ENCODE measurements around the gene GABBR2. TPM values are rescaled to one million over a fixed set of nuclear protein-coding genes. Genes with fewer than 3 reads are reported as not detected.

GABBR2 gene
- total RNA-seq, 6 experiments from 2014 or later = not detected

- WGBS (ENCODE audit: insufficient coverage, low coverage, low lambda C conversion rate, missing lambda C conversion rate) = 71% methylated on average over 1 of the region's 6 CpGs
Measured at GRCh38 chr9:98612061-98612752, 96.5 kb downstream of the GABBR2 start.

GRCh38 chr9:98611319-98611718 lies 97.4 kb downstream of the GABBR2 start:
- 76% methylated on average over 2 of the region's 2 CpGs for WGBS (ENCODE audit: insufficient coverage, low coverage, low lambda C conversion rate, missing lambda C conversion rate)
- no peak for ATAC-seq

More at GRCh38 chr9:98612061-98612752, 96.5 kb downstream of the GABBR2 start:
- Histone ChIP-seq H3K36me3 (no peaks in the 10 kb centered on the region), H3K4me3 (no peak overlapping the region), H3K27me3 (no peaks in the 10 kb centered on the region), H3K4me1 (peaks cover 0 to 9% (median 0%) of the 10 kb centered on the region in 4 donors), H3K27ac (no peak overlapping the region), H3K9me3 (no peaks in the 10 kb centered on the region)
- TF ChIP-seq CTCF (IDR thresholded peaks at IDR 0.05) = no peak
- no peak for TF ChIP-seq POLR2A (IDR thresholded peaks at IDR 0.05)
- intact Hi-C loops (cut with DNase I) = no loop called here
- ATAC-seq = no peak
- DNase-seq = no peak

GRCh38 chr9:98610711-98611110 lies 98.0 kb downstream of the GABBR2 start:
- Histone ChIP-seq H3K27me3 (no peaks in the 10 kb centered on the region), H3K4me3 (no peak overlapping the region), H3K4me1 (peaks cover 0 to 4% (median 0%) of the 10 kb centered on the region in 4 donors), H3K36me3 (no peaks in the 10 kb centered on the region), H3K9me3 (no peaks in the 10 kb centered on the region), H3K27ac (no peak overlapping the region)
- intact Hi-C loops (cut with DNase I) = no loop called here
- no peak for TF ChIP-seq CTCF (IDR thresholded peaks at IDR 0.05)
- TF ChIP-seq POLR2A (IDR thresholded peaks at IDR 0.05) = no peak
- no peak for ATAC-seq
- DNase-seq = no peak
- 52% methylated on average over 5 of the region's 5 CpGs for WGBS (ENCODE audit: insufficient coverage, low coverage, low lambda C conversion rate, missing lambda C conversion rate)

More at GRCh38 chr9:98611319-98611718, 97.4 kb downstream of the GABBR2 start:
- Histone ChIP-seq H3K9me3 (no peaks in the 10 kb centered on the region), H3K4me3 (no peak overlapping the region), H3K27ac (no peak overlapping the region), H3K4me1 (peaks cover 0 to 9% (median 0%) of the 10 kb centered on the region in 4 donors), H3K27me3 (no peaks in the 10 kb centered on the region), H3K36me3 (no peaks in the 10 kb centered on the region)
- no peak for TF ChIP-seq CTCF (IDR thresholded peaks at IDR 0.05)
- TF ChIP-seq POLR2A (IDR thresholded peaks at IDR 0.05) = no peak
- intact Hi-C loops (cut with DNase I) = no loop called here
- DNase-seq = no peak

GRCh38 chr9:98610211-98610610 lies 98.5 kb downstream of the GABBR2 start:
- Histone ChIP-seq H3K36me3 (no peaks in the 10 kb centered on the region), H3K4me3 (no peak overlapping the region), H3K9me3 (no peaks in the 10 kb centered on the region), H3K27me3 (no peaks in the 10 kb centered on the region), H3K4me1 (no peaks in the 10 kb centered on the region), H3K27ac (no peak overlapping the region)
- TF ChIP-seq POLR2A (IDR thresholded peaks at IDR 0.05) = no peak
- TF ChIP-seq CTCF (IDR thresholded peaks at IDR 0.05) = no peak
- intact Hi-C loops (cut with DNase I) = no loop called here
- WGBS (ENCODE audit: insufficient coverage, low coverage, low lambda C conversion rate, missing lambda C conversion rate) = 82% methylated on average over 2 of the region's 2 CpGs
- ATAC-seq = no peak
- no peak for DNase-seq

Measured in right lobe of liver (tissue), 6 donors.